GM18517 (cell line): Measurements from ENCODE around the gene SPHKAP.
"Not testable (repeated sequence)": the region's sequence is repeated elsewhere in the genome, so short reads cannot be mapped to it uniquely, and the experiment has no call there.

Experiments used
- ATAC-seq: cut with Tn5 transposase; IDR thresholded peaks from one replicate; pipeline ENCODE4 v1.9.1; 2021; ENCODE audit warnings: mild to moderate bottlenecking, moderate library complexity; ENCODE audit not compliant: unreplicated experiment

The SPHKAP gene, protein sequence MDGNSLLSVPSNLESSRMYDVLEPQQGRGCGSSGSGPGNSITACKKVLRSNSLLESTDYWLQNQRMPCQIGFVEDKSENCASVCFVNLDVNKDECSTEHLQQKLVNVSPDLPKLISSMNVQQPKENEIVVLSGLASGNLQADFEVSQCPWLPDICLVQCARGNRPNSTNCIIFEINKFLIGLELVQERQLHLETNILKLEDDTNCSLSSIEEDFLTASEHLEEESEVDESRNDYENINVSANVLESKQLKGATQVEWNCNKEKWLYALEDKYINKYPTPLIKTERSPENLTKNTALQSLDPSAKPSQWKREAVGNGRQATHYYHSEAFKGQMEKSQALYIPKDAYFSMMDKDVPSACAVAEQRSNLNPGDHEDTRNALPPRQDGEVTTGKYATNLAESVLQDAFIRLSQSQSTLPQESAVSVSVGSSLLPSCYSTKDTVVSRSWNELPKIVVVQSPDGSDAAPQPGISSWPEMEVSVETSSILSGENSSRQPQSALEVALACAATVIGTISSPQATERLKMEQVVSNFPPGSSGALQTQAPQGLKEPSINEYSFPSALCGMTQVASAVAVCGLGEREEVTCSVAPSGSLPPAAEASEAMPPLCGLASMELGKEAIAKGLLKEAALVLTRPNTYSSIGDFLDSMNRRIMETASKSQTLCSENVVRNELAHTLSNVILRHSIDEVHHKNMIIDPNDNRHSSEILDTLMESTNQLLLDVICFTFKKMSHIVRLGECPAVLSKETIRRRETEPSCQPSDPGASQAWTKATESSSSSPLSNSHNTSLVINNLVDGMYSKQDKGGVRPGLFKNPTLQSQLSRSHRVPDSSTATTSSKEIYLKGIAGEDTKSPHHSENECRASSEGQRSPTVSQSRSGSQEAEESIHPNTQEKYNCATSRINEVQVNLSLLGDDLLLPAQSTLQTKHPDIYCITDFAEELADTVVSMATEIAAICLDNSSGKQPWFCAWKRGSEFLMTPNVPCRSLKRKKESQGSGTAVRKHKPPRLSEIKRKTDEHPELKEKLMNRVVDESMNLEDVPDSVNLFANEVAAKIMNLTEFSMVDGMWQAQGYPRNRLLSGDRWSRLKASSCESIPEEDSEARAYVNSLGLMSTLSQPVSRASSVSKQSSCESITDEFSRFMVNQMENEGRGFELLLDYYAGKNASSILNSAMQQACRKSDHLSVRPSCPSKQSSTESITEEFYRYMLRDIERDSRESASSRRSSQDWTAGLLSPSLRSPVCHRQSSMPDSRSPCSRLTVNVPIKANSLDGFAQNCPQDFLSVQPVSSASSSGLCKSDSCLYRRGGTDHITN (N-terminal part only)

DNA sequence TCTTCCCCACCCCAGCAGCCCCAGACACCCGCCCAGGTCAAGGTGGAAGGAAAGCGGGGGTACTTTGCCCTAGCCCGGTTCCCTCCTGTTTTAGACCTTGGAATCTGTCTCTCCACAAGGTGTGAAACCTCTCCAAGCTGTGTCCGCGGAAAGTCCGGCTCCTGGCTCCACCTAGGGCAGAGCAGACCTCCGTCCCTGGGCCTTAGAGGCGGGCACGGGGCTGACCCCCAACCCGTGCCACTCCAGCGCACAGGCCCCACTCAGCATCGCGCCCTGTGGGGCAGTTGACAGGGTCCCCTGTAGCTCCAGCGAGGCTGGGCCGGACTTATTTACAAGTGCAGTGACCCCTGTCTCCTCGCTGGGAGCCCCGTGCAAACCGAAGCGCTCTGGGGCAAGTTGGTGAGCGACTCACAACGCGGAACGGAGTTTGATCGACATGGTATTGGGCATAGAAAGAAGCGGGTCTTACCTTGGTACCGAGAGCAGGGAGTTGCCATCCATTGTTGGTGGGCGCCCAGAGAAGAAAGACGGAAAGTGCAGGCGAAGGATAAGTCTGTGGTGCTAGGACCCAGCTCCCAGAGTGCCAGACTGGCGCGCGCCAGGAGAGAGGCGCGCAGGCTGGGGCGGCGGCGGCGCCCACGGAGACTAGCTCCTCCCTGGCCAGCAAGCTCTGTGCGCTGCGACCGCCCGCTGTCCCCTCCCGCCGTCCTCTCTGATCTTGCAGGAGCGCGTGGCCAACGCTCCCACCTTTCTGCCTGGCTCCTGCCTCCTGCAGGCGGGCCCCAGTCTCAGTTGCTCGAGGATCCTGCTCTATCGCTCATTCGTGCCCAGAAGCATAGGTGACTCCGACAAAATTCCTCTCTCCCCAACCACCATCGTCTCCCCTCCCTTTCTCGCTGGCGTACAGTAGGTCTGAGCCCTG, at the start of gene SPHKAP:
Gene SPHKAP (minus strand): TSS at position 590 of the 922 bp plus-strand sequence. CDS start 89 bp downstream, at position 501.
- ATAC-seq = no peak

DNA sequence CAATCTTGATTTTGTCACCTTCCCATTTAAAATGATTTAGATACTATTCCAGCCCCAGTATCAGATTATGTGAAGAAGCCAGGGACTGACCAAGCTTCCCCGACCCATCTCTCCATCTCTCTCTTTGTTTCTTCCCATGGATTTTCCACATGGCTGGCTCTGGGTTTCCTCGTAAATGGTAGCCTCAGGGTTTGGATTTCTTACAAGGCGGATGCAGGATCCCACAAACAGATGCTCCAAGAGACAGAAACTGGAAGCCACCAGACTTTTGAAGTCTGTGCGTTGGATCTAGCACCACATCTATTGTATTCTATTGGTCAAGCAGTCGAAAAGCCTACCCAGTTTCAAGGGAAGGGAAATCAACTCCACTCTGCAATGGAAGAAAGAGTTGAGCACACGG, 46.0 kb upstream of the SPHKAP start:
- ATAC-seq = no peak

DNA sequence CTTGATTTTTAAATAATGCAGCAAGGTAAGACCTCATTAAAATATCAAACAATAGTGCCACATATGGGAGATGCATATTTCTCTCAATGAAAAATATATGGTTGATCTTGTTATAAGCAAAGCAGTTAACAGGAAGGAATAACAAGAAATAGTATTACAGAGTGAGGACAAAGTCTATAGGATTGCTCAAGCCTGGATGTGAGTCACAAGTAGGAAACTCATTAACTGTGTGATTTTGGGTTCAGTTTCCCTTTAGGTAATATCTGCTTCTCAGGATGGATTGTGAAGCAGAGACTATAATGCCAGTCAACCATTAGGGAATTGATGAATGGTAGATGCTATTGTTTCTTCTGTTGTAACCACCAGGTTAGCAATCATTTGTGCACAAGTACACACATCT, 42.9 kb upstream of the SPHKAP start:
- ATAC-seq = no peak

DNA sequence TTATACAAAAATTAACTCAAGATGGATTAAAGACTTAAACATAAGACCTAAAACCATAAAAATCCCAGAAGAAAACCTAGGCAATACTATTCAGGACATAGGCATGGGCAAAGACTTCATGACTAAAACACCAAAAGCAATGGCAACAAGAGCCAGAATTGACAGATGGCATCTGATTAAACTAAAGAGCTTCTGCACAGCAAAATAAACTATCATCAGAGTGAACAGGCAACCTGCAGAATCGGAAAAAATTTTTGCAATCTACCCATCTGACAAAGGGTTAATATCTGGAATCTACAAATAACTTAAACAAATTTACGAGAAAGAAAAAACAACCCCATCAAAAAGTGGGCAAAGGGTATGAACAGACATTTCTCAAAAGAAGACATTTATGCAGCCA, 37.1 kb upstream of the SPHKAP start:
- ATAC-seq = not testable (repeated sequence)

DNA sequence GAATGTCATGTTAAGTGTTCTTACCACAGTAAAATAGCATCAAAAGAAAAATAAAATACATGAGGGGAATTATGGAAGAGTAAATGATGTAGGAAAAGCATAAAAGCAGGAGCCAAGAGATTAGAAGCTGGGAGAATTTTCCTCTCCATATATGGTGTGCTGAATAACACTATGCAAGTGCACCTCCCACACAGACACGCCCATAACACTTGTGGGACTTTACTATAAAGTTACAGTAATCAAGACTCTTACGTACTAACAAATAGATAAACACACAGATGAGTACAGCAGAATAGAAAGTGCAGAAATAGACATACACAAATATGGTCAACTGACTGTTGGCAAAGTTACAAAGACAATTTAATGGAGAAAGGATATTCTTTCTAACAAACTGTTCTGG, 16.0 kb upstream of the SPHKAP start:
- ATAC-seq = no peak

DNA sequence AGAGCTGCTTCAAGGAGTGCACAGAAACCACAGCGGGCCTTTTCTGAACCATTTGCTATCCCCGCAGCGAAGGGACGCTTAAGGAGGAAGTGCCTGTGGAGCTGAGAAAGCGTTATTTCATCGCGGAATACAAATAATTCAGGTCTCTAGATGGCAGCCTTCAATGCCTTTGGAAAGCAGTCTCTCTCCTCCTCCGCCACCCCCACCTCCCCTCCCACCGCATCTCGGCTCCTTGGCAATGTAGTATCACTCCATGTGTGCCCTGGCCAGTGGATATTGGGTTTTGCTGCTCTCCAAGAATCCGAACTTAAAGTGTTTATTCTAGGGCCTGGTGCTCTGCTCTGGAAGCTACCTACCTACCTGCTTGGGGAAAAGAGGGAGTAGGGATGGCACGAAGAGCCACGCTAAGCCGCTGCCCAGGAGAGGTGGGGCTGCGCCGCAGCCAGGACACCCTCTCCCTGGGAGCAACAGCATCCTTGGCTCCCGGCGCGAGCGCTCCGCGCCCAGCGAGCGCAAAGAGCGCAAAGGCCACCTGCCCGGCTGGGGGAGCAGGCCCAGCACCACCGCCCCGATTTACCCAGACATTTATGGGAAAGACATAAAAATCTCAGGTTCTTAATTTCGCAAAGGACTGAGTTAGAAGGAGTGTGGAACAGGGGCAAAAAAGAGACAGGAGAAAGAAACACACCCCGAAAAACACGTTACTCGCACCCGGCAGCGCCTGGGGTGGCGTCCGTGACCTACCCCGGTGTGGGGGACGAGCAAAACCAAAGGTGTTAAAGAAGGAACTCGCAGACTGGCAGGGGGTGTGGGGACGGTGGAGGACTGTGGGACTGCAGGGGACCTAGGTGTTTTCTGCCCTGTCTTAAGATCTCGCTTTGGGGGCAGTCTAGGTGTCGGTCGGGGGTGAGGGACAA, 1.0 kb downstream of the SPHKAP start:
- no peak for ATAC-seq

DNA sequence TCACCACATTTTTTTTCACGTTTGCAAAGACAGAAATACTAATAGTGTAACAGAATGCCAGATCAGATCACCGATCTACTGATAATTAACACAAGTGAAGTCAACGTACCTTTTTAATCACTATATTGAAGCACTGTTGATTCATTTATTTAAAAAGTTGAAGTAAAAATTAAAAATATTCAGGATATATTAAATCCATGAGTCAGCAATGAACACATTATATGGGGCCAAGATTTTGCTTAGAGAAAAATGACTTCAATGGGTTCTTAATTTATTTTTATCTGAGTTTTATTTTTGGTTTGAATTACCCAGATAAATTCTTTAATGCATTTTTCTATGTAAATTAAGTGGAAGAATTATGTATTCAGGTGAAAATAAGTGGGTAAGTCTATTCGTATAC, 14.2 kb downstream of the SPHKAP start:
- no peak for ATAC-seq

DNA sequence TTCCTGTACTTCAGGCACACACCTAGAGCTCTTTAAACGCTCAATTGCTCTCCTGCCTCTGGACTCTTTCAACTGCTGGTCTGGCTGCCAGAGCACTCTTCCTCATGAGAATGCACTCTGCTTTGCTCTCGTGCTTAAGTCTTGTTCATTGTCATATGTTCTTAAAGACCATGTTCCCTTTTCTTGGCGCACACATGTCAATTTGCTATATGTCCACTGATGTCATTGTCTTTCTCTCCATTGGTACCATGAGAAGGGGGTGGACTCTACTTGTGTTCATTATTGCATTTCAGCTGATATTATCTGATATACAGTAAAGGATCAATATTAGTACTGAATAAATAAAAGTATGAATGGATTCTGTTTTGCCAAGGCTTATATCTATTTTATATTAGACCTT, 16.8 kb downstream of the SPHKAP start:
- ATAC-seq = no peak

DNA sequence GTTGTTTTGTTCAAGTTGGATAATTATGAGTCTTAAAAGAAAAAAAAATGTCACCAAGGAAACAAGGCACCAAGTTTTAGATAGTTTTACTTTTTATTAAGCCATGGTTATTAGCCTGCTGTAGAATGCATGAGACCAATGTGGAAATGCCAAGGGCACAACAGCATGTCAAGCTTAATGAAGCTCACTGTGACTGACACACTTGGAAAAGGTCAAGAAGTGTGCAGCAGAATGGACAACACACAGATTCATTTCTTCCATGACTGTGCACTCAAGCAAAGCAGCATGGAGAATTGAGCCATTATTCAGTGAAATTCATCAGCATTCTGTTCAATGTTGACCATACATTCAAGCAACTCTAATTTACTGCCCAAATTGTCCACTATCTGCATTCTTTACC, 23.6 kb downstream of the SPHKAP start:
- no peak for ATAC-seq

DNA sequence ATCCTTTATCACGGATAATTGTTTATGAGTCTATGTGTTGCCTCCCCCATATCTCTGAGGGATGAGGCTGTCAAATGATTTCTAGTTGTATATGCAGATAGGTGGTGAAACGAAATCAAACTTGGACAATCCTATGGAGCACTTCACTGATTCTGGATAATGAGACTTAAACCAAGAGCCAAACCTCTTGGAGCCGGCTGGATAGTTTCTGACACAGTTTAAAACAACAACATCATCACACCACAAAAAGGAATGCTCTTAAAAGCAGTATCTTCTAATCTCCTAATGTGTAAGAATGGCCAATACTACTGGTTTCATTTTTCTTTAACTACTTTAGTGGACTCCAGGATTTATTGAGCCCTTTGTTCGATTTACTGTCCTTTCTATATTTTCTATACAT, 36.5 kb downstream of the SPHKAP start:
- ATAC-seq = no peak

DNA sequence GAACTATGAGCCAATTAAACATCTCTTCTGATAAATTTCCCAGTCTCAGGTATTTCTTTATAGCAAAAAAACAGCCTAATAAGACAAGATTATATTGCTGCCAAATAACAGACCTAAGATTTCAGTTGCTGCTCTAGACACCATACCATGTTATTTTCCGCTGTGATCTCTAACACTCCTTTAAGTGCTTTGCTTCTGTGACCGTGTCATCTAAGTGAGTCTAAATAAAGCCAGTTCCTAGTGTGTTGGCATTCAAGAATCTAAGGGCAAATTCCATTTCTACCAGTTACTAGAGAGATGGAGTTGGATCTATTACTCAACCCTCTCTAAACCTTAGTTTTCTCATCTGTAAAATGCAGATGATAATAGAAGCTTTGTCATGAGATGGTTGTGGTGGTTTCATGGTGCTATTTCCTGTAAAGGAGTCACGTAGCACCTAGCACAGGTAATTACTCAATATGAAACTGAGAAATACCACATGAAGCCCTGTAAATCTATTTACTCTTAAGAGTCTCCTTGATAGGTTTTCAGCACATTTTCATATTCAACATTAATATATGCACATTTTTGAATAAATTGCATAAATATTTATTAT, 40.5 kb downstream of the SPHKAP start:
- ATAC-seq = peak; percentile 98

DNA sequence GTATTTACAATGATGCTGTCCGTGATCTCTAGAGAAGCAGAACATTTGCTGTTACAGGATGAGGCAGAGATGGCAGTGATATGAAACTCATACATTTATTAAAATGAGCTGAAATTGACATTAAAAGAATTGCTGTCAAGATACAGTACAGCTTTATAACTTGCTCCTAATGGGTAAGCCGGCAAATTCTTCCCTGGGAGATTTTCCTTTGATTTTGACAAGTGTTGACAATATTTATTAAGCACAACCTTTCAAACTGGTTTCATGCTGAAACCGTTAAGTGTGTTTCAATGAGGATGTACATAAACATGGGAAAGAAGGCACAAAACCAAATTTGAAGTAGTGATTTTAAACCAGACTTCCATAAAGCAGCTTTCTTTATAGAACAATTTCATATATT, 45.5 kb downstream of the SPHKAP start:
- no peak for ATAC-seq

DNA sequence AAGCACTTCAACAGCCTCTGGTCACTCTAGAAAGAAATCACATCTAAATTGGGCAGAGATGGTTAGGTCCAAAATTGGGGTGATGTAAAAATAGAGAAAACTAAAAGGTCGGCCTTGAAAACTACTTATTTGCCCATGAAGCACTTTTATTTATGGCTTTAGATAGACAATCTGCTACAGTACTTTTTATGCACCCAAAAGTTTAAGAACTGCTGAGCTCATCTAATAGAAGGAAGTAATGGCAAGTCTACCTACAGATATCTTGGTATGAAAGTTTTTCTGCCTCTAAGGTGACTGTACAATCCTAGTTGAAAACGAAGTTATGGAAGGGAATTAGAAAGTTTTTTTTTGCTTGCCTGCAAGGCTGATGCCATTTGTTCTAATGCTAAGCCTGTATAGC, 46.2 kb downstream of the SPHKAP start:
- ATAC-seq = no peak

DNA sequence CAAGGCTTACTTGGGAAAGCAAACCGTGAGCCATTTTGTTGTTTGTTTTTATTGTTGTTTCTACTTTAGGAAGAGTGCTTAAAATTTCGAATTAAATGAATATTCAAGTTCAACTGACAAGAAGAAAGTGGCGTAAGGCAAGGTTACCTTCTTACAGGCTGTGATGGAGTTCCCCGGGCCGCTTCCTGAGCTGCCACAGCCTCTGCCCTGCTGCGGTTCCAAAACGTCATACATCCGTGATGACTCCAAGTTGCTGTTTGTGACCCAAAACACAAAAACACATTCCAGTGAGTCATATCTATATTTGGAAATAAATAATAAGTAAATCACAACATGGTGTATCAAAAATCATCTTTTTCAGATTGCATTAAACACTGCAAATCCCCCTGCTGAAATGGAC, 49.7 kb downstream of the SPHKAP start:
- no peak for ATAC-seq

DNA sequence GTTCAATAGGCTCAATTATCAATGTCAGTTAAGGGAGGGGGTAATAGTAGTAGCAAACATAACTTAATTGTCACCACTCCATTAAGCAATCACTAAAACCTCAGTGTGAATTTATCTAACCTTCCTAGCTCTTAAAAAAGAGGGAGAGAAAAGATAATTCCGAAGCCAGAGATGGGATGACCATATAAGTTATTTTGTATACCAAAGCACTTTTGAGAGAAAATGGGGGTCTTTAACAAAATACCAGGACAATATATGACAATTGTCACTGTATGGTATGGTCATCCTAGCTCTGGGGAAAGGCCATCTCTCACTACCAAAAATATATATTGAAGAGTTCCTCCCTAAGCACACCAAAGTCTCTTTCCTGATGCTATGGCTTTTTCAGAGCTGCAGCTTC, 55.1 kb downstream of the SPHKAP start:
- ATAC-seq = no peak

DNA sequence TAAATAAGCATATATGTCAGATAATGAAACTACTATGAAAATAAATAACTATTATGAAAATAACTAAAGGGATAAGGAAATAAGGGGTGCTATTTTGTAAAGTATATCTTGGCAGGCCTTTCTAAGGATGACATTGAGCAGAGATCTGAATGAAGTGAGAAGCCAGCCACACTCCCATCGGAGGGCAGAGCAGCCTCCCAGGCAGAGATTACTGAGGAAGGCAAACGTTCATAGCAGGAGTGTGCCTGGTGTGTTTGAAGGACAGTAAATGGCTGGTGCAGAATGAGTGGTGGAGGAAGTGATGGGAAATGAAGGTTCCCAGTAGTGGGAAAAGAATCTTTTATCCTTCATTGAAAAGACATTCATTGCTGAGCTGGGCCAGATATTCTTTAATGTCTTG, 62.5 kb downstream of the SPHKAP start:
- ATAC-seq = no peak

DNA sequence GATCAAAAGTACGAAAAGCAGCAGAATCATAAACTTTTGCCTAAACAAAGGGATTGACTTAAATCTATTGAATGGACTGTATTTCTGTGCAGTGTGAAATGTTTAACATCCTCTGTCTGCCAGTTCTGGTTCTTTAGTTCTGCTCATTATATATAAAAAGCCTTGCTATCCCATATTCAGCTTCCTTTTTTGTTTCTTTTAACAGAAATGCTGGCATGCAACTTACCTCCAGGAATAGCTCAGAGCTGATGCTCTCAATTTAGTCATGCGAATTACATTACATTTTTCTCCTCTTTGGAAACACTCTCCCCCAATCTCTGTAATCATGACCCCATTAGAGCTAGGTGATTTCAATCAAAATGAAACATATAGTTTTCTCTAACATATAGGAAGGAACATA, 73.6 kb downstream of the SPHKAP start:
- no peak for ATAC-seq

DNA sequence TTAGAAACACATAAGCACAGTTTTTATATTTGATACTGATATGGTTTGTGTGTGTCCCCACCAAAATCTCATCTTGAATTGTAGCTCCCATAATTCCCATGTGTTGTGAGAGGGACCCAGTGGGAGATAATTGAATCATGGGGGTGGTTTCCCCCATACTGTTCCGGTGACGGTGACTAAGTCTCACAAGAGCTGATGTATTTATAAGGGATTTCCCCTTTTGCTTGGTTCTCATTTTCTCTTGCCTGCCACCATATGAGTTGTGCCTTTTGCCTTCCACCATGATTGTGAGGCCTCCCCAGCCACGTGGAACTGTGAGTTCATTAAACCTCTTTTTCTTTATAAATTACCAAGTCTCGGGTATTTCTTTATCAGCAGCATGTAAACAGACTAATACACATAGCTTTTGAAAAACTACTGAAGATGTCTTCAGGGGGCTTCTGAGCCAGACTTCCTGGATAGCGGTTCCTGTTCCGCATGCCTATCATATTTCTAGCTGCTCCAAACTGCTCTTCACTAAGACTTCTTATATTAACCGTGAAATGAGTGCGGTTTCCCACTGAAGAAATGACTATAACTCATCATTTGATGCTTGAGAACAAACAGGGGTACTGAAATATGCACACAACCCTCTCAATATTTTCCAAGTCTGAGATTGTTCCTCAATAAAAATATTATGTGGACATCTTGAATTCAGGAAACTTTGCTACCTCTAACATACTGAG, 75.8 kb downstream of the SPHKAP start:
- no peak for ATAC-seq
